Measurements from ENCODE around the gene PHTF2.

DNA sequence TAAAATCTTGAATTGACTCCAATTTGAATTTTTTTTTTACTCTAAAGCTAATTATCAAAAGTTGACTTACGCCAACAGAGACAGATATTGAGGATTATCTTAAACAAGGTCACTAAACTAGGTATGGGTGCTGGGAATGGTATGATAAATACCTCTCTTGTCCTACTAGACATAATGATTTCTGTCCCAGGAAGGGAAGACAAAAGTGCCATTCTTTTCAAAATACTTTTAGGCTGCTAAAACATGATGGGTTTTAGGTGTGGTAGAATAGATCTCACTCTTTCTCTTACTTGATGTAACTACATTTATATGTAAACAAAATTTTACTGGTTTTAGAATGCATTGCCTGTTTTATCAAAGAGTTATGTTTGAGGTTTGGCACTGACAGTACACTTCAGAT lies 15.5 kb upstream of the PHTF2 start:
- TF ChIP-seq ATF7 (IDR thresholded peaks at IDR 0.05; ENCODE audit: low read depth) (no peak), SMC3 (IDR thresholded peaks at IDR 0.05; ENCODE audit: borderline replicate concordance, low read length) (no peak)
- TF ChIP-seq, protein P1, sequence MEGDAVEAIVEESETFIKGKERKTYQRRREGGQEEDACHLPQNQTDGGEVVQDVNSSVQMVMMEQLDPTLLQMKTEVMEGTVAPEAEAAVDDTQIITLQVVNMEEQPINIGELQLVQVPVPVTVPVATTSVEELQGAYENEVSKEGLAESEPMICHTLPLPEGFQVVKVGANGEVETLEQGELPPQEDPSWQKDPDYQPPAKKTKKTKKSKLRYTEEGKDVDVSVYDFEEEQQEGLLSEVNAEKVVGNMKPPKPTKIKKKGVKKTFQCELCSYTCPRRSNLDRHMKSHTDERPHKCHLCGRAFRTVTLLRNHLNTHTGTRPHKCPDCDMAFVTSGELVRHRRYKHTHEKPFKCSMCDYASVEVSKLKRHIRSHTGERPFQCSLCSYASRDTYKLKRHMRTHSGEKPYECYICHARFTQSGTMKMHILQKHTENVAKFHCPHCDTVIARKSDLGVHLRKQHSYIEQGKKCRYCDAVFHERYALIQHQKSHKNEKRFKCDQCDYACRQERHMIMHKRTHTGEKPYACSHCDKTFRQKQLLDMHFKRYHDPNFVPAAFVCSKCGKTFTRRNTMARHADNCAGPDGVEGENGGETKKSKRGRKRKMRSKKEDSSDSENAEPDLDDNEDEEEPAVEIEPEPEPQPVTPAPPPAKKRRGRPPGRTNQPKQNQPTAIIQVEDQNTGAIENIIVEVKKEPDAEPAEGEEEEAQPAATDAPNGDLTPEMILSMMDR (IDR thresholded peaks at IDR 0.05 in 2 of 3, conservative IDR thresholded peaks at IDR 0.05 in 1 of 3; ENCODE audit: control insufficient read depth in 2 of 3, extremely low read depth in 1 of 3, insufficient read depth in 1 of 3, low read depth in 3 of 3, low read length in 3 of 3), result no peak
